ENCODE measurements around the gene SLFN5. TPM values are rescaled to one million over a fixed set of nuclear protein-coding genes. Genes with fewer than 3 reads are reported as not detected.

Gene SLFN5
- total and polyA plus RNA-seq, 2 of the 4 experiments (the other 2 are of a cell fraction) = 13.0 to 48.9 TPM

- H3K18ac ChIP-seq (ENCODE audit: low read depth, low read length) = no peak overlapping the region
- H3K9me1 ChIP-seq (ENCODE audit: insufficient read depth, low read length) = no peaks in the 10 kb centered on the region
- BruUV-seq (replicated peaks) = no TSS peak
- no peak for DNase-seq
- no peaks in the 10 kb centered on the region for H3K27me3 ChIP-seq (ENCODE audit: control insufficient read depth, insufficient read depth, low read length)
- no peak overlapping the region for H3K23ac ChIP-seq (ENCODE audit: low read depth, low read length)
- H3K9me3 ChIP-seq (ENCODE audit: control insufficient read depth, insufficient read depth, low read length) = no peaks in the 10 kb centered on the region
- H3K79me1 ChIP-seq (ENCODE audit: low read depth in 1 of 2, low read length in 2 of 2) = no peaks in the 10 kb centered on the region
- no peak overlapping the region for H3K9ac ChIP-seq (ENCODE audit: low read depth, low read length)
- no peak overlapping the region for H3K4ac ChIP-seq (ENCODE audit: low read depth, low read length)
- peaks cover 3% of the 10 kb centered on the region; the same call in 1 of the 2 replicates for H3K4me1 ChIP-seq (ENCODE audit: control insufficient read depth, insufficient read depth, low read length)
- no peak overlapping the region for H3K27ac ChIP-seq (ENCODE audit: insufficient read depth, low read length)
- no peaks in the 10 kb centered on the region for H3K36me3 ChIP-seq (ENCODE audit: control insufficient read depth, insufficient read depth, low read length)
- intact Hi-C loops (cut with micrococcal nuclease) (loop anchor here (1.0 to 10.0 kb wide), 7 partner anchors 120 to 878 kb away; partner anchors contain the start of gene SLFN12), in situ Hi-C loops (cut with MboI; ENCODE audit: low sequenced_read_pairs) (loop anchor here (5.0 kb wide), 1 partner anchor 225 kb away; the partner anchor contains the start of gene SLFN12L), dilution Hi-C loops (cut with HindIII; ENCODE audit: low sequenced_read_pairs, unreplicated experiment) (loop anchor here (25.0 kb wide), 1 partner anchor 225 kb away; the partner anchor contains the start of gene SLFN12L)
- no peak for ATAC-seq (ENCODE audit: low read depth)
- H4K91ac ChIP-seq (ENCODE audit: insufficient read depth, low read depth, low read length) = no peak overlapping the region
- no peak overlapping the region for H2BK15ac ChIP-seq (ENCODE audit: low read depth, low read length)
- H4K5ac ChIP-seq (ENCODE audit: low read depth, low read length) = no peak overlapping the region
- H3K4me3 ChIP-seq (ENCODE audit: insufficient read depth, low read depth, low read length) = no peak overlapping the region
- H2AK5ac ChIP-seq (ENCODE audit: low read depth, low read length) = no peak overlapping the region
- no peak overlapping the region for H4K8ac ChIP-seq (ENCODE audit: low read depth in 2 of 2, low read length in 2 of 2)
- no peak overlapping the region for H3K56ac ChIP-seq (ENCODE audit: extremely low read depth, insufficient read depth, low read length)
- no peak overlapping the region for H2BK20ac ChIP-seq (ENCODE audit: low read depth, low read length)
- no peaks in the 10 kb centered on the region for H4K20me1 ChIP-seq (ENCODE audit: insufficient read depth, low read length)
- no peak overlapping the region for H2BK120ac ChIP-seq (ENCODE audit: low read depth, low read length)
- no peak overlapping the region for H3K4me2 ChIP-seq (ENCODE audit: low read depth, low read length)
- H2AK9ac ChIP-seq (replicated peaks; ENCODE audit: low read depth, low read length, poor library complexity) = no peak overlapping the region
- ChIA-PET CTCF (interaction anchor here (0.5 to 3.2 kb wide), 7 partner anchors 13 to 291 kb away, joined by 3 to 18 read pairs (median 4); partner anchors contain the start of gene SLFN12L), POLR2A (ENCODE audit: unreplicated experiment) (no interaction called here)
- H2BK5ac ChIP-seq (ENCODE audit: low read depth, low read length, poor library complexity, severe bottlenecking) = no peak overlapping the region
- H2AFZ ChIP-seq (replicated peaks; ENCODE audit: low read length, poor library complexity) = no peak overlapping the region
- H3K14ac ChIP-seq (replicated peaks; ENCODE audit: low read depth, low read length) = no peak overlapping the region
- TF ChIP-seq MAZ (IDR thresholded peaks at IDR 0.05; ENCODE audit: borderline replicate concordance, low read depth, low read length) (no peak), RFX5 (IDR thresholded peaks at IDR 0.05; ENCODE audit: low read depth, low read length) (no peak), MXI1 (IDR thresholded peaks at IDR 0.05; ENCODE audit: borderline replicate concordance, low read depth, low read length) (no peak), POLR2A (IDR thresholded peaks at IDR 0.05; ENCODE audit: low read depth, low read length) (no peak), CEBPB (IDR thresholded peaks at IDR 0.05; ENCODE audit: low read depth, low read length) (no peak), FOS (IDR thresholded peaks at IDR 0.05; ENCODE audit: low read depth, low read length) (no peak), BHLHE40 (IDR thresholded peaks at IDR 0.05; ENCODE audit: low read depth, low read length) (no peak), USF2 (IDR thresholded peaks at IDR 0.05; ENCODE audit: low read depth, low read length) (no peak), SMC3 (IDR thresholded peaks at IDR 0.05; ENCODE audit: low read depth, low read length) (no peak), ELK1 (IDR thresholded peaks at IDR 0.05; ENCODE audit: borderline replicate concordance, low read depth, low read length) (no peak), RAD21 (IDR thresholded peaks at IDR 0.05; ENCODE audit: low read length) (no peak), RCOR1 (IDR thresholded peaks at IDR 0.05; ENCODE audit: insufficient replicate concordance, low read length) (no peak), NFE2L2 (IDR thresholded peaks at IDR 0.05; ENCODE audit: low read depth, low read length) (no peak), CHD1 (IDR thresholded peaks at IDR 0.05; ENCODE audit: low read depth, low read length) (no peak), CTCF (conservative IDR thresholded peaks at IDR 0.05; ENCODE audit: low read depth, low read length) (no peak)
- WGBS, 2 experiments (ENCODE audit: extremely low coverage in 2 of 2, insufficient read length in 1 of 2) = no CpG with 5 or more reads among the region's 3 CpGs
Measured at GRCh38 chr17:35312346-35312745, 69.5 kb downstream of the SLFN5 start.
